A549 (cell line): ENCODE results near the gene FANCM.

Source experiments
- BHLHE40 ChIP-seq: IDR thresholded peaks from 2 replicates; pipeline ENCODE4 v1.6.1; 2012; ENCODE audit warnings: low read depth, low read length, inconsistent platforms
- CEBPB ChIP-seq, 2 experiments: fragments of >200 bp in 1 of 2; sonication (Bioruptor Twin) in 1 of 2; formaldehyde crosslinking in 1 of 2; IDR thresholded peaks; 2 replicates each; pipeline ENCODE4 v1.6.1; 2012 to 2016
- CTCF ChIP-seq: fragments of >200 bp; sonication (Bioruptor Twin); formaldehyde crosslinking; IDR thresholded peaks from 3 replicates; pipeline ENCODE4 v1.5.1; 2016
- JUN ChIP-seq, 2 experiments: fragments of >200 bp; sonication (Bioruptor Twin); formaldehyde crosslinking; IDR thresholded peaks; 2 replicates in 1 of 2; 3 replicates in 1 of 2; pipeline ENCODE4 v1.6.1; 2016 to 2017
- PHF8 ChIP-seq: fragments of 200-600 bp; sonication (generic); IDR thresholded peaks from 2 replicates; pipeline ENCODE4 v1.6.1; 2016; ENCODE audit warnings: low read depth, mild to moderate bottlenecking, antibody characterized with exemption, moderate library complexity, borderline replicate concordance
- POLR2A ChIP-seq: IDR thresholded peaks from 2 replicates; pipeline ENCODE4 v1.6.1; 2012; ENCODE audit warnings: mild to moderate bottlenecking, low read length
- RAD21 ChIP-seq, 2 experiments: fragments of >200 bp in 1 of 2; sonication (Bioruptor Twin) in 1 of 2; formaldehyde crosslinking in 1 of 2; IDR thresholded peaks in 1 of 2; conservative IDR thresholded peaks in 1 of 2; 2 replicates in 1 of 2; 3 replicates in 1 of 2; pipeline ENCODE4 v1.6.1; 2012 to 2018; ENCODE audit warnings: inconsistent platforms in 1 of 2
- SMC3 ChIP-seq: fragments of >200 bp; sonication (Bioruptor Twin); formaldehyde crosslinking; IDR thresholded peaks from 3 replicates; pipeline ENCODE4 v1.6.1; 2018; ENCODE audit warnings: inconsistent platforms
- ZFP36 ChIP-seq: fragments of 450-650 bp; IDR thresholded peaks from 2 replicates; pipeline ENCODE4 v1.6.1; 2014; ENCODE audit warnings: borderline replicate concordance; ENCODE audit not compliant: partially characterized antibody
- TF ChIP-seq, protein P1 (sequence below): fragments of 200-600 bp; sonication (generic); IDR thresholded peaks from 2 replicates; pipeline ENCODE4 v1.6.1; 2016; ENCODE audit warnings: antibody characterized with exemption, mild to moderate bottlenecking, moderate library complexity

DNA sequence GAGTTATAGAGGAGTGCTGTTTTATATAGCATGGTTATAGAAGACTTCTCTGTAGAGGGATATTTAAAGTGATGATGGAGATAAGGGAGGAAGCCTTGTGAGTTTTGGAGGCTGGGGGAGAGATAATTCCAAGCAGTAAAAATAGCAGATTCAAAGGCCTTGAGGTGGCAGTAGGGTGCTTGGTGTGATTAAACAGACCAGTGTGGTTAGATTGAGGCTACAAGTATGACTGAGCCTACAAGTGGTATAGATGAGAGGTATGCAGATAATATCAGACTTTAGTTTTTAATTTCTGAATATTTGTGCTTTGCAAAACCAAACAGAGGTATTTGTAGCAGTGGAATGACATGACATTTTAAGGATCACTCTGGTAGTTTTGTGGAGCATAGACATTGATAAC, 20.3 kb downstream of the FANCM start:
- TF ChIP-seq CTCF = no peak
- TF ChIP-seq SMC3 = no peak
- TF ChIP-seq, protein P1, sequence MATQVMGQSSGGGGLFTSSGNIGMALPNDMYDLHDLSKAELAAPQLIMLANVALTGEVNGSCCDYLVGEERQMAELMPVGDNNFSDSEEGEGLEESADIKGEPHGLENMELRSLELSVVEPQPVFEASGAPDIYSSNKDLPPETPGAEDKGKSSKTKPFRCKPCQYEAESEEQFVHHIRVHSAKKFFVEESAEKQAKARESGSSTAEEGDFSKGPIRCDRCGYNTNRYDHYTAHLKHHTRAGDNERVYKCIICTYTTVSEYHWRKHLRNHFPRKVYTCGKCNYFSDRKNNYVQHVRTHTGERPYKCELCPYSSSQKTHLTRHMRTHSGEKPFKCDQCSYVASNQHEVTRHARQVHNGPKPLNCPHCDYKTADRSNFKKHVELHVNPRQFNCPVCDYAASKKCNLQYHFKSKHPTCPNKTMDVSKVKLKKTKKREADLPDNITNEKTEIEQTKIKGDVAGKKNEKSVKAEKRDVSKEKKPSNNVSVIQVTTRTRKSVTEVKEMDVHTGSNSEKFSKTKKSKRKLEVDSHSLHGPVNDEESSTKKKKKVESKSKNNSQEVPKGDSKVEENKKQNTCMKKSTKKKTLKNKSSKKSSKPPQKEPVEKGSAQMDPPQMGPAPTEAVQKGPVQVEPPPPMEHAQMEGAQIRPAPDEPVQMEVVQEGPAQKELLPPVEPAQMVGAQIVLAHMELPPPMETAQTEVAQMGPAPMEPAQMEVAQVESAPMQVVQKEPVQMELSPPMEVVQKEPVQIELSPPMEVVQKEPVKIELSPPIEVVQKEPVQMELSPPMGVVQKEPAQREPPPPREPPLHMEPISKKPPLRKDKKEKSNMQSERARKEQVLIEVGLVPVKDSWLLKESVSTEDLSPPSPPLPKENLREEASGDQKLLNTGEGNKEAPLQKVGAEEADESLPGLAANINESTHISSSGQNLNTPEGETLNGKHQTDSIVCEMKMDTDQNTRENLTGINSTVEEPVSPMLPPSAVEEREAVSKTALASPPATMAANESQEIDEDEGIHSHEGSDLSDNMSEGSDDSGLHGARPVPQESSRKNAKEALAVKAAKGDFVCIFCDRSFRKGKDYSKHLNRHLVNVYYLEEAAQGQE = no peak
- no peak for TF ChIP-seq BHLHE40
- TF ChIP-seq POLR2A = no peak
- no peak for TF ChIP-seq ZFP36
- TF ChIP-seq RAD21 (conservative IDR thresholded peaks at IDR 0.05 in 1 of 2, IDR thresholded peaks at IDR 0.05 in 1 of 2) = no peak
- TF ChIP-seq CEBPB (IDR thresholded peaks at IDR 0.05) = no peak
- TF ChIP-seq JUN (IDR thresholded peaks at IDR 0.05) = no peak
- no peak for TF ChIP-seq PHF8
